ENCODE data around the gene CRISPLD2. TPM values are rescaled to one million over a fixed set of nuclear protein-coding genes. Genes with fewer than 3 reads are reported as not detected.

The CRISPLD2 gene, protein sequence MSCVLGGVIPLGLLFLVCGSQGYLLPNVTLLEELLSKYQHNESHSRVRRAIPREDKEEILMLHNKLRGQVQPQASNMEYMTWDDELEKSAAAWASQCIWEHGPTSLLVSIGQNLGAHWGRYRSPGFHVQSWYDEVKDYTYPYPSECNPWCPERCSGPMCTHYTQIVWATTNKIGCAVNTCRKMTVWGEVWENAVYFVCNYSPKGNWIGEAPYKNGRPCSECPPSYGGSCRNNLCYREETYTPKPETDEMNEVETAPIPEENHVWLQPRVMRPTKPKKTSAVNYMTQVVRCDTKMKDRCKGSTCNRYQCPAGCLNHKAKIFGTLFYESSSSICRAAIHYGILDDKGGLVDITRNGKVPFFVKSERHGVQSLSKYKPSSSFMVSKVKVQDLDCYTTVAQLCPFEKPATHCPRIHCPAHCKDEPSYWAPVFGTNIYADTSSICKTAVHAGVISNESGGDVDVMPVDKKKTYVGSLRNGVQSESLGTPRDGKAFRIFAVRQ
- total RNA-seq = 2.7 and 3.1 TPM in 2 replicates

DNA sequence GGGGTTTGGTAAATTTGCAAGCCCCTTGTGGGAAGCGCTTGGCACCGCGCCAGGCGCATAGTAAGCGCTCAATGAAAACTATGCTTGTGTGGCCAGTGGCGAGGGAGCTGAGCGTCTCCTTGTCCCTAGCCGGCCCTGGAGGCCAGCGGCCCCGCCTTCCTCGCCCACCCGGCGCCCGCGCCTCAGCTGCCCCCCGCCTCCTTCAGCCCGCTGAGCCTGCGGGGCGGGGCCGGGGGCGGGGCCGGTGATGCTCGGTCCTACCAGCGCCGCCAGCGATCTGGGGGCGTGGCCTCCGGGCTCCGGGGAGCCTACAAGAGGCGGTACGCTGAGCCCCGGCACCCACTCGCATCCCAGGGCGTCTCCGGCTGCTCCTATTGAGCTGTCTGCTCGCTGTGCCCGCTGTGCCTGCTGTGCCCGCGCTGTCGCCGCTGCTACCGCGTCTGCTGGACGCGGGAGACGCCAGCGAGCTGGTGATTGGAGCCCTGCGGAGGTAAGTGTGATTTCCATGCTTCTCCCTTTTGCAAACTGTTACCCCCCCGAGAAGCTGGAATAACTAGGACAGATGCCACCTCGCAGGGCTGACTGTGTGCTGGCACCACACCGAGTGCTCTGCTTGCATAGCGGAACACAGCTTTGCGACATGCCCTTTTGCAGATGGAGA, at the start of gene CRISPLD2:
Gene CRISPLD2, plus strand, starts transcription at position 342 of the 661 bp plus-strand sequence. CDS start 18,511 bp downstream, outside the sequence.

Other genes starting within 250 kb of the CRISPLD2 start
- gene COTL1, start 201.9 kb upstream of the CRISPLD2 start, total RNA-seq = 40.1 and 83.4 TPM in 2 replicates
- gene KLHL36, start 171.5 kb upstream of the CRISPLD2 start, total RNA-seq = 55.2 and 78.1 TPM in 2 replicates
- gene USP10, start 120.0 kb upstream of the CRISPLD2 start, total RNA-seq = 27.9 and 30.7 TPM in 2 replicates
- gene ZDHHC7, start 191.6 kb downstream of the CRISPLD2 start, total RNA-seq = 68.6 and 114 TPM in 2 replicates
- gene KIAA0513, start 207.8 kb downstream of the CRISPLD2 start, total RNA-seq = 26.3 and 48.2 TPM in 2 replicates